ENCODE data around the gene POU3F1. TPM values are rescaled to one million over a fixed set of nuclear protein-coding genes. Genes with fewer than 3 reads are reported as not detected.

The POU3F1 gene
- total RNA-seq, 1 donor: under 0.01 TPM

- peak; percentile 67 for DNase-seq (ENCODE audit: insufficient read length, low spot score, missing footprints)
- TF ChIP-seq CTCF (IDR thresholded peaks at IDR 0.05; ENCODE audit: extremely low read depth, low read depth, low read length): no peak
- no peak overlapping the region for H3K4me3 ChIP-seq (ENCODE audit: insufficient read depth, low read length)
- no peak overlapping the region for H3K4me2 ChIP-seq (ENCODE audit: insufficient read depth, low read length)
- no peaks in the 10 kb centered on the region for H3K9me3 ChIP-seq (ENCODE audit: low read depth, low read length)
- peaks cover 3% of the 10 kb centered on the region for H4K20me1 ChIP-seq (ENCODE audit: insufficient read depth, low read length)
- H2AFZ ChIP-seq (ENCODE audit: low read length): no peak overlapping the region
- no peaks in the 10 kb centered on the region for H3K79me2 ChIP-seq (ENCODE audit: insufficient read depth, low read length)
- no peak overlapping the region for H3K27ac ChIP-seq (ENCODE audit: low read depth, low read length)
- H3K27me3 ChIP-seq (ENCODE audit: insufficient read depth, low read length): peaks cover 72% of the 10 kb centered on the region
- no peaks in the 10 kb centered on the region for H3K4me1 ChIP-seq (ENCODE audit: insufficient read depth, low read length)
- H3K36me3 ChIP-seq (ENCODE audit: insufficient read depth, low read length): no peaks in the 10 kb centered on the region
Measured at GRCh38 chr1:38045401-38046332, 926 bp downstream of the POU3F1 start.

- Histone ChIP-seq H3K4me1 (ENCODE audit: insufficient read depth, low read length) (no peaks in the 10 kb centered on the region), H2AFZ (ENCODE audit: low read length) (no peak overlapping the region), H3K79me2 (ENCODE audit: insufficient read depth, low read length) (no peaks in the 10 kb centered on the region), H3K9me3 (ENCODE audit: low read depth, low read length) (no peaks in the 10 kb centered on the region), H3K27me3 (ENCODE audit: insufficient read depth, low read length) (peaks cover 71% of the 10 kb centered on the region), H3K4me3 (ENCODE audit: insufficient read depth, low read length) (peak overlapping the region; percentile 56), H4K20me1 (ENCODE audit: insufficient read depth, low read length) (peaks cover 3% of the 10 kb centered on the region), H3K27ac (ENCODE audit: low read depth, low read length) (no peak overlapping the region), H3K4me2 (ENCODE audit: insufficient read depth, low read length) (peak overlapping the region; percentile 47), H3K36me3 (ENCODE audit: insufficient read depth, low read length) (no peaks in the 10 kb centered on the region)
- DNase-seq (ENCODE audit: insufficient read length, low spot score, missing footprints): peak; percentile 86
- no peak for TF ChIP-seq CTCF (IDR thresholded peaks at IDR 0.05; ENCODE audit: extremely low read depth, low read depth, low read length)
Measured at GRCh38 chr1:38044221-38045215, 2.1 kb downstream of the POU3F1 start.

GRCh38 chr1:38043036-38043747 lies 3.4 kb downstream of the POU3F1 start:
- no peak overlapping the region for H3K4me3 ChIP-seq (ENCODE audit: insufficient read depth, low read length)
- H4K20me1 ChIP-seq (ENCODE audit: insufficient read depth, low read length): peaks cover 5% of the 10 kb centered on the region
- peaks cover 10% of the 10 kb centered on the region for H3K4me1 ChIP-seq (ENCODE audit: insufficient read depth, low read length)
- H3K27me3 ChIP-seq (ENCODE audit: insufficient read depth, low read length): peaks cover 58% of the 10 kb centered on the region
- H3K9me3 ChIP-seq (ENCODE audit: low read depth, low read length): no peaks in the 10 kb centered on the region
- TF ChIP-seq CTCF (IDR thresholded peaks at IDR 0.05; ENCODE audit: extremely low read depth, low read depth, low read length): no peak
- H3K4me2 ChIP-seq (ENCODE audit: insufficient read depth, low read length): no peak overlapping the region
- no peaks in the 10 kb centered on the region for H3K36me3 ChIP-seq (ENCODE audit: insufficient read depth, low read length)
- H3K79me2 ChIP-seq (ENCODE audit: insufficient read depth, low read length): no peaks in the 10 kb centered on the region
- no peak overlapping the region for H2AFZ ChIP-seq (ENCODE audit: low read length)
- peak; percentile 63 for DNase-seq (ENCODE audit: insufficient read length, low spot score, missing footprints)
- H3K27ac ChIP-seq (ENCODE audit: low read depth, low read length): no peak overlapping the region

All from osteoblast (primary cell).